HUES6 (cell line): ENCODE data around the gene IFT88.

Experiments
- H3K27ac ChIP-seq: 2 replicates; pipeline ENCODE4 v1.7.0; 2013; ENCODE audit warnings: low read depth, mild to moderate bottlenecking, low read length, inconsistent platforms
- H3K27me3 ChIP-seq: 2 replicates; pipeline ENCODE4 v1.6.1; 2013; ENCODE audit warnings: low read length; ENCODE audit not compliant: control insufficient read depth, insufficient read depth
- H3K36me3 ChIP-seq: 2 replicates; pipeline ENCODE4 v1.6.1; 2013; ENCODE audit warnings: low read length; ENCODE audit not compliant: control insufficient read depth, insufficient read depth
- H3K4me1 ChIP-seq: 2 replicates; pipeline ENCODE4 v1.6.1; 2013; ENCODE audit warnings: low read length; ENCODE audit not compliant: control insufficient read depth, insufficient read depth
- H3K4me3 ChIP-seq: 2 replicates; pipeline ENCODE4 v1.5.1; 2013; ENCODE audit warnings: low read depth, low read length
- H3K9ac ChIP-seq: one replicate; pipeline ENCODE4 v1.6.1; 2013; ENCODE audit warnings: mild to moderate bottlenecking, low read length
- H3K9me3 ChIP-seq: 2 replicates; pipeline ENCODE4 v1.6.1; 2013; ENCODE audit warnings: low read depth, low read length; ENCODE audit not compliant: control insufficient read depth, insufficient read depth

IFT88 gene

GRCh38 chr13:20716951-20717350 lies 150.0 kb downstream of the IFT88 start:
- Histone ChIP-seq H3K4me1 (peaks cover 27% of the 10 kb centered on the region), H3K9me3 (no peaks in the 10 kb centered on the region), H3K9ac (no peak overlapping the region), H3K27ac (no peak overlapping the region), H3K4me3 (no peak overlapping the region; the same call in 1 of the 2 replicates), H3K27me3 (peaks cover 62% of the 10 kb centered on the region), H3K36me3 (no peaks in the 10 kb centered on the region)

- Histone ChIP-seq H3K9me3 (no peaks in the 10 kb centered on the region), H3K36me3 (no peaks in the 10 kb centered on the region), H3K4me1 (peaks cover 25% of the 10 kb centered on the region), H3K27ac (no peak overlapping the region), H3K4me3 (no peak overlapping the region), H3K9ac (no peak overlapping the region), H3K27me3 (peaks cover 71% of the 10 kb centered on the region)
Measured at GRCh38 chr13:20717581-20718542, 150.9 kb downstream of the IFT88 start.

- no peaks in the 10 kb centered on the region for H3K36me3 ChIP-seq
- no peak overlapping the region for H3K9ac ChIP-seq
- H3K4me1 ChIP-seq, result peaks cover 15% of the 10 kb centered on the region
- H3K27ac ChIP-seq, result no peak overlapping the region
- H3K27me3 ChIP-seq, result peaks cover 65% of the 10 kb centered on the region
- no peaks in the 10 kb centered on the region for H3K9me3 ChIP-seq
- H3K4me3 ChIP-seq, result no peak overlapping the region
Measured at GRCh38 chr13:20718958-20719566, 152.1 kb downstream of the IFT88 start.

GRCh38 chr13:20719783-20720182 lies 152.8 kb downstream of the IFT88 start:
- H3K4me1 ChIP-seq, result peaks cover 15% of the 10 kb centered on the region
- H3K4me3 ChIP-seq, result no peak overlapping the region
- no peaks in the 10 kb centered on the region for H3K36me3 ChIP-seq

GRCh38 chr13:20720499-20720898 lies 153.5 kb downstream of the IFT88 start:
- Histone ChIP-seq H3K36me3 (no peaks in the 10 kb centered on the region), H3K4me3 (no peak overlapping the region), H3K9me3 (no peaks in the 10 kb centered on the region), H3K27me3 (peaks cover 65% of the 10 kb centered on the region), H3K9ac (no peak overlapping the region), H3K27ac (no peak overlapping the region), H3K4me1 (peaks cover 15% of the 10 kb centered on the region)

More at GRCh38 chr13:20719783-20720182, 152.8 kb downstream of the IFT88 start:
- H3K9me3 ChIP-seq, result no peaks in the 10 kb centered on the region
- no peak overlapping the region for H3K27ac ChIP-seq
- H3K9ac ChIP-seq, result no peak overlapping the region
- peaks cover 65% of the 10 kb centered on the region for H3K27me3 ChIP-seq

- H3K27me3 ChIP-seq, result peaks cover 62% of the 10 kb centered on the region
- peak overlapping the region; percentile 44 for H3K9ac ChIP-seq
- peaks cover 15% of the 10 kb centered on the region for H3K4me1 ChIP-seq
- peak overlapping the region; percentile 69 for H3K4me3 ChIP-seq
- no peaks in the 10 kb centered on the region for H3K9me3 ChIP-seq
- H3K36me3 ChIP-seq, result no peaks in the 10 kb centered on the region
- H3K27ac ChIP-seq, result no peak overlapping the region
Measured at GRCh38 chr13:20721058-20721453, 154.1 kb downstream of the IFT88 start.

GRCh38 chr13:20721454-20722357 lies 154.7 kb downstream of the IFT88 start:
- peak overlapping the region; percentile 69 for H3K4me3 ChIP-seq
- no peaks in the 10 kb centered on the region for H3K36me3 ChIP-seq
- no peak overlapping the region for H3K27ac ChIP-seq
- H3K9ac ChIP-seq, result peak overlapping the region; percentile 44
- H3K9me3 ChIP-seq, result no peaks in the 10 kb centered on the region
- H3K4me1 ChIP-seq, result peaks cover 11% of the 10 kb centered on the region
- peaks cover 56% of the 10 kb centered on the region for H3K27me3 ChIP-seq

- no peaks in the 10 kb centered on the region for H3K9me3 ChIP-seq
- no peak overlapping the region for H3K27ac ChIP-seq
- no peaks in the 10 kb centered on the region for H3K4me1 ChIP-seq
- no peak overlapping the region for H3K9ac ChIP-seq
- H3K27me3 ChIP-seq, result peaks cover 5% of the 10 kb centered on the region; the same call in 1 of the 2 replicates
- H3K4me3 ChIP-seq, result no peak overlapping the region
- H3K36me3 ChIP-seq, result no peaks in the 10 kb centered on the region
Measured at GRCh38 chr13:20727856-20728255, 160.9 kb downstream of the IFT88 start.

GRCh38 chr13:20728579-20729311 lies 161.8 kb downstream of the IFT88 start:
- H3K4me1 ChIP-seq, result no peaks in the 10 kb centered on the region

More at GRCh38 chr13:20728579-20729311, 161.8 kb downstream of the IFT88 start:
- Histone ChIP-seq H3K27me3 (no peaks in the 10 kb centered on the region), H3K36me3 (no peaks in the 10 kb centered on the region), H3K9me3 (no peaks in the 10 kb centered on the region), H3K27ac (no peak overlapping the region), H3K4me3 (no peak overlapping the region), H3K9ac (no peak overlapping the region)
